Breast epithelium (tissue), 3 donors: Measurements from ENCODE around the gene ADSS2.

Experiments used
- CTCF ChIP-seq, 3 donors: fragments of 450-650 bp; IDR thresholded peaks; one replicate each; pipeline ENCODE4 v1.5.1; 2016 to 2017; ENCODE audit warnings: antibody characterized with exemption in 3 of 3, mild to moderate bottlenecking in 3 of 3, moderate library complexity in 3 of 3
- POLR2AphosphoS5 ChIP-seq, 3 donors: sonication (generic); formaldehyde crosslinking; IDR thresholded peaks; one replicate each; pipeline ENCODE4 v1.6.1; 2017; ENCODE audit warnings: antibody characterized with exemption in 3 of 3

GRCh38 chr1:244460197-244460596 lies 8.5 kb upstream of the ADSS2 start:
- TF ChIP-seq CTCF (IDR thresholded peaks at IDR 0.05) (no peak), POLR2AphosphoS5 (IDR thresholded peaks at IDR 0.05) (no peak)
